GM12875 (cell line): ENCODE results near the gene ARX.

ENCODE experiments used
- H3K4me3 ChIP-seq: one replicate; pipeline ENCODE4 v1.5.1; 2011; ENCODE audit warnings: low read depth, low read length, control low read depth
- TF ChIP-seq, protein P1 (sequence below): IDR thresholded peaks from 2 replicates; pipeline ENCODE4 v1.5.1; 2011; ENCODE audit warnings: low read depth, mild to moderate bottlenecking, control low read depth, inconsistent platforms, low read length, moderate library complexity, borderline replicate concordance; ENCODE audit not compliant: insufficient read depth

The ARX gene

GRCh38 chrX:25015486-25016360 is at the start of gene ARX:
Gene ARX, minus strand, starts transcription at chrX:25015965. Its CDS starts 228 bp downstream, at chrX:25015737.
- H3K4me3 ChIP-seq = no peak within 1 kb of the TSS
- TF ChIP-seq, protein P1, sequence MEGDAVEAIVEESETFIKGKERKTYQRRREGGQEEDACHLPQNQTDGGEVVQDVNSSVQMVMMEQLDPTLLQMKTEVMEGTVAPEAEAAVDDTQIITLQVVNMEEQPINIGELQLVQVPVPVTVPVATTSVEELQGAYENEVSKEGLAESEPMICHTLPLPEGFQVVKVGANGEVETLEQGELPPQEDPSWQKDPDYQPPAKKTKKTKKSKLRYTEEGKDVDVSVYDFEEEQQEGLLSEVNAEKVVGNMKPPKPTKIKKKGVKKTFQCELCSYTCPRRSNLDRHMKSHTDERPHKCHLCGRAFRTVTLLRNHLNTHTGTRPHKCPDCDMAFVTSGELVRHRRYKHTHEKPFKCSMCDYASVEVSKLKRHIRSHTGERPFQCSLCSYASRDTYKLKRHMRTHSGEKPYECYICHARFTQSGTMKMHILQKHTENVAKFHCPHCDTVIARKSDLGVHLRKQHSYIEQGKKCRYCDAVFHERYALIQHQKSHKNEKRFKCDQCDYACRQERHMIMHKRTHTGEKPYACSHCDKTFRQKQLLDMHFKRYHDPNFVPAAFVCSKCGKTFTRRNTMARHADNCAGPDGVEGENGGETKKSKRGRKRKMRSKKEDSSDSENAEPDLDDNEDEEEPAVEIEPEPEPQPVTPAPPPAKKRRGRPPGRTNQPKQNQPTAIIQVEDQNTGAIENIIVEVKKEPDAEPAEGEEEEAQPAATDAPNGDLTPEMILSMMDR = no peak

DNA sequence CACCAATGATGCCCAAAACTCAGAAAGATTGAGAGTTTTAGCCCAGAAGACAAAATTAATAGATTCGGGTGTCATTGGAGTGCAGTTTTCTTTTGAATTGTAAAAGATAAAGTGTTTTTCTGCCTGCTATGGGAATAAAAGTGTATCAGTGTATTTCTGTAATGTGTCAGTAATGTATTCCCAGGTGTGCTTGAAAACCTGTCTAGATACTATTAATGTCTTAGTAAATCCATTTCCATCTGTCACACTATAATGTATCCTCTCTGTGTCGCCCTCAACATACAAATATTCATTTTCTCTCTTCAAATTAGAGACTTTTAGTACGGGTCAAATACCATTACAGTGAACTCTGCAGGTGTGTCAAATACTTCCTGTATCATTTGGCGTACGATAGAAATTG is 43.5 kb upstream of the ARX start:
- H3K4me3 ChIP-seq = no peak overlapping the region
- TF ChIP-seq, protein P1 = no peak

GRCh38 chrX:25052798-25053534 is 37.2 kb upstream of the ARX start:
- H3K4me3 ChIP-seq = no peak overlapping the region

DNA sequence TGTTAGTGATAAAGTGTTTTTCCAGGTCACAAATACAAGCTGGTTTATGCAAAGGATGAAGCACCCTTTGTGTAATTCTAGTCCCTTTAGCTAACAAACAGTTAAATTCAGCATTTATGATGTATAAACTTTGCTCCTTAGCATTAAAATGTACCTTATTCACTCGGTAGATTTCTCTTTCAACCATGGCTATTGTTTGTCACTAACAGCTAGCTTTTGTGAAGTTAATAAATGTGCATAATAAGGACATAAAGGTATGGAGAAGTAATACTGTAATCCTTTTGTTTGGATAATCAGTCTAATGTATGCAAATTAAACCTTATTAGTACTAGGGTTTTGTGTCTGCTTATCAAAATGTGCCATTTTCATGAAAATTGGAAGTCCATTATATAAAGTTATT is 34.2 kb upstream of the ARX start:
- TF ChIP-seq, protein P1 = no peak
- H3K4me3 ChIP-seq = no peak overlapping the region

More at GRCh38 chrX:25052798-25053534, 37.2 kb upstream of the ARX start:
- TF ChIP-seq, protein P1 = no peak

DNA sequence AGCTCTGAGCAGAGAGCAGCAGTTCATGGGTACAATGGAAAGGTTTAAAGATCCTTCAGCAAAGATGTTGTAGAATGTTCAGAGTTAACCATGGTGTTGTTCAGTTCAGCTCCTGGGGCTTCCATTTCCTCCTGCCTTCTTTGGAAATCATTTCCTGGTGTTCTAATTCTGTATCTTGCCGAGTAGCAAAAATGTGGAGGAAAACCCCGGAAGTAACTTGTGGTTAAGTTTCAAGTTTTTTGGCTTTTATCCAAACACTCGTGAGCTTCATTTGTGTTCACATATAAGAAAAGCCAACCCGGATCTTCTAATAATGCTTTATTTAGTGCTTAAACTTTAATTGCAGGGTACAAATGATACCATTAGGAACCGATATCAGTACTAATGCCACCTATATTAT is 33.6 kb upstream of the ARX start:
- no peak overlapping the region for H3K4me3 ChIP-seq
- TF ChIP-seq, protein P1 = no peak

DNA sequence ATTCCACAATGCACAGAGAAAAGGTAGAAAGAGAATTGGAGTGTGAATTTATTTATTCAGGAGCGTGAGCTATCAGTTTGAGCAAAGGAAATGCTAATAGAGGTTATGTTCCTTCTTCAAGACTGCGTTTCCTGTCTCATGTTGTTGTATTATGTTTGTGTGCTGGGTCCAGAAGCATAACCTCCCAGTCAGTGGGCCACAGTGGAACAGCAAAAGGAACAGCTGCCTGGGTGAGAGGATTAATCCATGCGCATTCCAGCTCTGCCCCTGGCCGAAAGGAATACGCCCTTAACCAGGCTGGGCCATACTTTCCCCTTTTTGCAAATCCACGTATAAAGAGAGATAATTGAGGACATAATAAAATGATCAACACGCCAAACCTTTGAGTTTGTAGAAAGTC is 32.4 kb upstream of the ARX start:
- TF ChIP-seq, protein P1 = no peak

More for the DNA sequence above, 32.4 kb upstream of the ARX start:
- no peak overlapping the region for H3K4me3 ChIP-seq
